Ecto neural progenitor cell (in vitro differentiated cells): ENCODE measurements around the gene ADD2.

Source experiments
- DNase-seq: peaks from one replicate; pipeline ENCODE4 v3.0.0-alpha.2; 2018; ENCODE audit warnings: low spot score

ADD2 gene

DNA sequence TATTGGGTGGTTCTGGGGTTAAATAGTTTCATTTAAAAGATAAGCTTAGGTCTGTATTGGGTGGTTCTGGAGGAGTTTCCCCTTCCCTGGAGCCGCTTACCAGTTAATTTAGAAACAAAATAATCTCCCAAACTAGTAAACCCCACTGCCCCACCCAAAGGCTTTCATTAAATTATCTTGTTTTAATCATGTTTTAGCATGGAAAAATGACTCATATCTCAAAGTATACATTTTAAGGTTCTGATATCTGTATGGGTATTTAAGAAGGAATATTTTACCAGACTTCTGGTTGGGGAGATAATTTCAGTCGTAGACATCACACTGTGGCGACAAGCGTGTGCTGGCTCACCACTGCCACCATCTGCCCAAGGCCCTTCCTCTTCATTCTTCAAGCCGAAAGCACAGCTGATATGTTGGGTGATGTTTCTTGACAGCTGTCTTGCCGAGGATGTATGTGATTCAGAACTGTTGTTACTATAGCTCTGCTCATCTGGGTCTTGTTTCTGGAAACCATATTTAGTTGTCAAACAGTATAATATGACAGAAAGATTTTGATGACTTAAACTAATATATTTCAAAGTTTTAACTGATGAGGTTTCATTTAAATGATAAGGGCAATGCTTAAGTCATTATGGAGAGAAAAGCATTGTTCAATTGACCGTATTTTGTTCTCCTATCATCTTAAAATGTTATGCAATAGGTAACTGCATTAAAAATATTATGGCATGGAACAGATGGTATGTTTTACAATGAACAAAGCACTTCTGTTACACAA is 17.3 kb upstream of the ADD2 start:
- no peak for DNase-seq

- no peak for DNase-seq
These were observed 16.3 kb upstream of the ADD2 start for GRCh38 chr2:70784320-70784719.

DNA sequence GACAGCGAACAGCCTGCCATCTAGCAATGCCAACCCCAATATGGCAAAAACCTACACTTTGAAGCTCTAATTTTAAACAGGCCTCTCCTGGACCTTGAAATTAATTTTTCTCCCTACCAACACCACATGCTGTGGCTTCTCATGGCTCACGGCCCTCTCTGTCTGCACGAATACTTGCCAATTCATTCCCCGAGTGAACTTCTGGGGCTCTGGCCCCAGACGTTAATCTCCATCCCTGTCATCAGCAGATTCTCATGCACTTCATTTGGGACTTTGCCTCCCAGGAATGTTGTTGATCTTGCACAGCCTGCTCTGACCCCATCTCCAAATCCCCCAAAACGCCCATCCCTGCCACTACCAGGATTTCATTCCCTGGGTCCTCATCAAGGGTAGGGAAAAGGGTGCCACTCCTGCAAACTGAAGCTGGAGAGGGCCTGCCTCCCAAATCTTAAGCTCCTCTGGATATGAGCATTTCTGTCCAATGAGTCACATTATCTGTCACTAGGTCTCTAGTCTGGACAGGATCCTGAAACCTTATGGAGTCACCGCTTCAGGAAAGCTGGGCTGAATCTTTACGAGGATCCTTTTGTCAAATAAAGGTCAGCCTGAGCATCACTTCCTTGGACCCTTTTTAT is 12.0 kb upstream of the ADD2 start:
- no peak for DNase-seq

- no peak for DNase-seq
These were observed 11.5 kb upstream of the ADD2 start for GRCh38 chr2:70779491-70779890.

DNA sequence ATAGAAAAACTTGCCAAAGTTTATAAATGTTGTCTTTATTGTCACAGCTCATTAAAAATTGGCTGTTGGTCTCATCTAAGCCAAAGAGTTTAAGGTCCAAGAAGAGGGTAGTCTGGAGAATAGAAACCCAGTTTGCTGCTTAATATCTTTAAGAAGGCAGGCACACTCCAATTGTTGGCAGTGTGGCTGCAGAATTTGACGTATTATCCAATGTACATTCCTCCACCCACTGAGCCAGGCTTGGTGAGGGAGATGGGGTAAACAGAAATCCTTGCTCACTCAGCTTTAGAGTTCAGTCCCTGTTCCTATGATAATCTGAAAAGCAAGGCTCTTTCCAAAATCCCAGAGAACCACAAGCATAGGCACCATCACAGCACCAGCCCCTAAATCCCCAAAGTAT is 10.7 kb upstream of the ADD2 start:
- no peak for DNase-seq

DNA sequence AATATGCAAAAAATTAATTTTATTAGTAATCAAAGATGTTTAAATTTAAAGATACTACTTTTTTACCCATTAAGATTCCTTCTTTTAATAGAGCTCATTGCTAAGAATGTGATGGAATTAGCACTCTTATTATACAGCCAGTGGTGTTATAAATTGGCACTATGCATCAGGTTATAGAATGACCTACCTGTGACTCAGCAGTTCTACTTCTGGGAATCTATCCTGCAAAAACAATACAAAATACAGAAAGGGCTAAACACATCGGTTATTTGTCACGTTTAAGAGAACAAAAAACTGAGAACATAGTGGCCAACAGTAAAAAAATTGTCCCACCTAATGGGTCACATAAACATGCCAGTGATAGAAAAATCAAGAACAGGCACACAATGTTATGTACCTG is 9.4 kb upstream of the ADD2 start:
- DNase-seq, result no peak

DNA sequence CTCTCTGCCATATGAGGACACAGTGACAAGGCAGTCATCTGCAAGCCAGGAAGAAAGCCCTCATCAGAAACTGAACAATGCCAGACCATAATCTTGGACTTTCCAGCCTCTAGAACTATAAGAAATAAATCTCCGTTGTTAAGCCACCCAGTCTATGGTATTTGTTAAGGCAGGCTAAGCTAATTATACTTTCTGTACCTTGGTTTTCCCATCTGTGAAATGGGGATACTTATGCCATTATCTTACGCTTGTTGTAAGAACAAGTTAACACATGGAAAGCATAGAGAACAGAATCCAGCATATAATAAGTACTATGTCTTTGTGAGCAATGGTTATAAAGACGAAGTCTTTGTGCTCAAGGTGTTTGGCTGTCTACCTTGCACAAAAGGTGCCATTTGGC is 8.3 kb upstream of the ADD2 start:
- DNase-seq, result no peak

DNA sequence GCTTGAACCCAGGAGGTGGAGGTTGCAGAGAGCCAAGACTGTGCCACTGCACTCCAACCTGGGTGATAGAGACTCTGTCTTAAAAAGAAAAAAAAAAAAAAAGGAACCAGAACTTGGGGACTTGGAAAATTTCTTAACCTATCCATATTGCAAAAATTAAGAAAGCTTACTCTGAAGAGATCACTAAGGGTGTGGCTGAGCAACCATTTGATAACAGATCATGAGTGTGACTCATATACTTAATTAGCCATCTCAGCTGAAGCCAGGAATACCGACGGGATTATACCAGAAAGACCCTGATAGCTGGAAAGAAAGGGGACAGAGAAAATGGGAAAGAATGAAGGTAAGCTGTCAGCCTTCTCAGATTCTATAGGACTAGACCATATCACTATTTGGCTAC is 7.1 kb upstream of the ADD2 start:
- DNase-seq, result no peak

- DNase-seq, result no peak
These were observed 4.6 kb upstream of the ADD2 start for GRCh38 chr2:70772486-70773155.

GRCh38 chr2:70771446-70771845 is 3.4 kb upstream of the ADD2 start:
- no peak for DNase-seq

- DNase-seq, result no peak
These were observed 1.4 kb upstream of the ADD2 start for GRCh38 chr2:70769450-70769849.

DNA sequence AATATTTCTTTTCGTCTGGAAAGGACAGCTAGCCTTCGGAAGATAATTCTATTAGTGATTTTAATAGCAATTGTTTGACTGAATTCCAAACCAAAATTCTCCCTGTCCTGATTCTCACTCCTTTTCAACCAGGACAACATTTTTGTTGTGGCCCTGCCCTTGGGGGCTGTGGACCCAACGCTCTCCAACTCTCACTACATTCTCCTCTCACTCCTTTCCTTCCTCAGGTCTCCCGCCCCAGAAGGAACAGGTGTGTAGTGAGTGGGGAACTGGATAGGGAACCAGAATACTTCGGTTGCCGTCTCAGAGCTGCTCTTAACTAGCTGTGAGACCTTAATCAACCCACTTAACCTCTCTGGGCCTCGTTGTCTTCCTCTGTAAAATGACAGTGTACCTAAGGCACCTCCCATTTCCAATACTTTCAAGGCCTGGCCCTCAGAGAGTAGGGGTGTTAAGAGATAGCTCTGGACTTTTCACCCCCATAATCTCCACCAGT is 638 bp upstream of the ADD2 start:
- DNase-seq, result no peak

GRCh38 chr2:70767079-70767698 is 811 bp downstream of the ADD2 start:
- peak; percentile 68 for DNase-seq

- no peak for DNase-seq
These were observed 1.5 kb downstream of the ADD2 start for GRCh38 chr2:70766357-70767078.

DNA sequence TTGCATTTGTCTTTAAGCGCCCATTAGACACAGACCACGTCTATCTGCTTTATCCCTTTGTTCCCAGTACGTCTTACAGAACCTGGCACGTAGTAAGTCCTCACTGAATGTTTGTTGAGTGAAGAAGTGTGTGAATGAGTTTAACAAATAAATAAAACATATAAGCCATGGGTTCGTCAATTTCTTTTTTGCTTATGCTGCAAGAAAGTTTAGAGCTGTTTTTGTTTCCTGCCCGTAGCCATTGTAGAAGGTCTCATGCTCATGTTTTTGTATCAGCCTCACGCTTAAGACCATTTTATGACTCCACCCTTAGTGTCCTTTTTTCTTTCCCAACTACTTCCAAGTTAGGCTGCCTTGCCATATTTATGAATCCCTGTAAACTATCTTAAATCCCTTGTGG is 2.5 kb downstream of the ADD2 start:
- no peak for DNase-seq

DNA sequence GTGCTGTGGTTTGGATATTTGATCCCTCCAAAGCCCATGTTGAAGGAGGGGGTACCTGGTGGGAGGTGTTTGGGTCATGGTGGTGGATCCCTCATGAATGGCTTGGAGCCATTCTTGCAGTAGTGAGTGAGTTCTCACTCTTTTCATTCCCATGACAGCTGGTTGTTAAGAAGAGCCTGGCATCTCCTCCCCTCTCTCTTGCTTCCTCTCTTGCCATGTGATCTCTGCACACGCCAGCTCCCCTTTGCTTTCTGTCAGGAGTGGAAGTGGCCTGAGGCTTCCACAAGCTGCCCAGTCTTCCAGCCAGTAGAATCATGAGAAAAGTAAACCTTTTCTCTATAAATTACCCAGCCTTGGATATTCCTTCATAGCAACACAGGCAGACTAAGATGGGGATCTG is 8.6 kb downstream of the ADD2 start:
- DNase-seq, result no peak

GRCh38 chr2:70757966-70758365 is 10.0 kb downstream of the ADD2 start:
- no peak for DNase-seq

DNA sequence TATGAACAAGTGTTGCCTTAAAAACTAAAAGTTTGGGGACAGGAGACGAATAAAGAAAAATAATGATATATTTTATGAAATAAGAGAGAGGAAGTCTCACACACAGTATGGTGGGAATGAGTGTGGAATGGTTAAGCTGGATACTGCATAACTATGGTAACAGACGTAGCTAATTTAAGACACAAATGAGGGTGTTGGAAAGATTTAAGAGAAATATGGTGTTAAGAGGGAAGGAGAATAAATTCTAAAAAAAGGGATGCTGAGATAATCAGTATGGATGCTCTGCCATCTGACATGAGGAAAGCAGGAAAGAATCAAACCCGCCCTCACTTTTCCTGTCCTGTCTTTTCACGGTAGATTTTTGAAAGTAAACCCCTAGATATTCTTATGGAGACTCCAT is 10.6 kb downstream of the ADD2 start:
- DNase-seq, result no peak

DNA sequence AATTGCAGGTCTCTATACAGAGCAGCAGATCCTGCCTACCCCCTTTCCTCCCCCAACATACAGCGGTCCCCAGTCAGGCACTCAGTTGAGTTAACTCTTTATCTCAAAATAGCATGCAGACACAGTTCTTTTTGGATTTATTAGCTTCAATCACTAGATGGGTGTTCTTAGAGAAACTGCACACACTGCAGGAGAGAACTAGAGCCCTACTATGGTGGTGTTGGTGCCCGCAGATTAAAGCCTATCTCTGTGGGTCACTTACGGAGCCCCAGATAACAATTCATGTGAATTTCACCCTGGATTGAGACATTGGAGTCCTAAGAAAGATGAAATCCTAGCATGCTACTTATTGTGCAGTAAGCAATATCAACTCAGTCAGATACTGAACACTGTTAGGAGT is 11.9 kb downstream of the ADD2 start:
- DNase-seq, result no peak

DNA sequence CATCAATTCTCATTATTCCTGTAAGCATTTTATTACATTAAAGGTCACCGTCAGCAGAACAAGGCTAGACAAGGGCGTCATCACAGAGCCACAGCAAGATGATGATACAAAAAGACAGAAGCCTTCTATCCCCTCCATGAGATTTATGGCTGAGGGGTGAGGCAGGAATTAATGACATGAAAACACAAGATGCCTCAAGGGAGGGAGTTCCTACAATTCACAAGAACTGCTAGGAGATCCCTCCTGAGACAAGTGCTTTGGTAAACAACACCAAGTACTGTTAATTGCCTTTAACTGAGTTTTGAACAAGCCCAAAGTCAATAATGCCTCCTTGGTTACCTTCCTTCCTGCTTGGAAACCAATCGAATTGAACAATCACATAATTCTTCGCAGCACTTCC is 14.1 kb downstream of the ADD2 start:
- DNase-seq, result no peak

DNA sequence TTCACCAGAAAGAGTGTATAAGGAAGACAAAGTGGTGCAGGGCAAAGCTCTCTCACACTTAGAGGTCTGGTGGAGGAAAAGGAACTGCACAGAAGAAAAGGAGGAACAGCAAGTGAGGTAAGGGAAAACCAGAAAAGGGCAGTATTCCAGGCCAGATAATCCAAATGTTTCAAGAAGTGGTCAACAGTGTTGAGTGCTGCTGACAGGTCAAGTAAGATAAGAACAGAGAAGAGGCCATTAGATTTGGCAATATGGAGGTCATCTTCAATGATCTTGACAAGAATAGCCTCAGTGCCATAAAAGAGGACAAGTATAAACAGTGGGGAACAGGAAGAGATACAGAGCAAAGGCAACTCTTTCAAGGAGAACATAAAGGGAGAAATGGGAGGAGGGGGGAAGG is 15.0 kb downstream of the ADD2 start:
- DNase-seq, result no peak

- DNase-seq, result no peak
These were observed 15.6 kb downstream of the ADD2 start for GRCh38 chr2:70752396-70752795.
